Suppressor macrophage (primary cell): ENCODE measurements around the gene FUT3.

ENCODE experiments used
- DNase-seq, 4 experiments: peaks; one replicate each; pipeline ENCODE4 v3.0.0-alpha.2; 2020 to 2022

Gene FUT3

DNA sequence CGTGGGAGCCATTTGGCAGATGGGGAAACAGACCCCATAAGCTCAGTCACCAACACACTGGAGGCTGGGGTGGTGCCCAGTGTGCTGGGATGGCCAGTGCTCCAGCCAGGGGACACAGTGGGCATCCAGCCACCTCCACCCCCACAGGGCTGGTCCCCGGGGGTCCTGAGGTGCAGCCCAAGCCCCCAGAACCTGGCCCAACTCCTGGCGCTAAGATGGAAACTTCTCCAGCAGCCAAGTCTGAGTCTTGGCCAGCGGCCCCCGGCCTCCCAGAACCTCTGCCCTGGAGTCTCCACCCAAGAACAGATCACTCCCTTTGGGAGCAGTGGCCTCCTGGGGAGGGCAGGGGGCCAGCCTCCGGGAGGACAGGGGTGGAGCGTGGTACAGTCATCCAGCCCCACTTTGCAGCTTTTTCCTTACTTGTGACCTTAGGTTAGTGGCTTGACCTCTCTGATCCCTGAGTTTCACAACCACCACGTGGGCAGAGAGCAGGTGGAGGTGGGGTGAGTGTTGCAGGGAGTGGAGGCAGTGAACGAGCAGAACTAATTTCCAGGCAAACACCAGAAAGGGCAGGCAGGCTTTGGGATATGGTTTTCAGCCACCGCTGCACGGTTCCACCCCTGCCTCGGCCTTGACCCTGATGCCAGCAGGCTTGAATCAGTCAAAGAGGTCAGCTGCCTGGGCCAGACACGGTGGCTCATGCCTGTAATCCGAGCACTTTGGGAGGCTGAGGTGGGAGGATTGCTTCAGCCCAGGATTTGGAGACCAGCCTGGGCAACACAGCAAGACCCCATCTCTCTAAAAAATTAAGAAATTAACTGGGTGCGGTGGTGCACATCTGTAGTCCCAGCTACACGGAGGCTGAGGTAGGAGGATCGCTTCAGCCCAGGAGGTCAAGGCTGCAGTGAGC lies 50.6 kb downstream of the FUT3 start:
- no peak for DNase-seq

DNA sequence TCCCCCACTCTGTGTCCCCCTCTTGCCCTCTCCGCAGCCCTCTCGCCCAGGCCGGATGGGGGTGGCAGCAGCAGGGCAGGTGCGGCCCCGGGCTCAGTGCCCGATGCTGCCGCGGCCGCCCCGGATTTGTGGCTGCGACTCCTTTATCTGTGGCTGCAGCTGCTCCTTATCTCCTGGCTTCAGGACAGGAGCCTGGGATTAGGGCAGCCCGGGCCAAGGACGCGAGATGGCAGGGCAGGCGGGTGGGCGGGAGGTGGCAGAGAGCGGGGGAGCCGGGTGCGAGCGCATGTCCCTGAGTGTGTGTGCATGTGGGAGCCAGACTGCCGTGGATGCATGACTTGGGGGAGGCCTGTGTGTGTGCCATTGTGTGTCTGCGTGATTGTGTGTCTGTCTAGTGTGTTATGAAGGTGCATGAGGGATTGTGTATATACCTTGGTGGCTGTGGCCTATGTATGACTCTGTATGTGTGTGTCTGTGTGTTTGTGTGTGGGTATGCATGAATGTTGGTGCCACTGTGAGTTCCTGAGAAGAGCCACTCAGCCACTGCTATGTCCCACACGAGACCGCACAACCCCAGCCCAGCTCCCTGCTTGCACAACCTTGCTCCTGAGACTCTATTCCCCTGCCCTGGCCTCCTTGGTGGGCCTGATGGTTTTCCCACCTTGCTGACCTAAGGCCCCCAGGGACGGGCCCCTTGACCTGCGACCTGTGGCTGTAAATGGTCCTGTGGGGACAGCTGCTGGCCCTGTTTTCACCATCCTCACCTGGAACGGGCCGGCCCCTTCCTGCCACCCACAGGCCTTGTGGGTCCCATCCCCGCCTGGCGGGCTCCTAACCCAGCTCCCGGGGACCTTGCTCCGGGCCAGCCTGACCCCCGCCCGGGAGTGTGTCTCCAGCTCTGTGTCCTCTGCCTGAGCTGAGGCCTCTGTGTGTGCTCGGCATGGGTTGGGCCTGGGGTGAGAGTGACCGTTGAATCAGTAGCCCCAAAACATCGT lies 51.7 kb downstream of the FUT3 start:
- DNase-seq, result no peak

DNA sequence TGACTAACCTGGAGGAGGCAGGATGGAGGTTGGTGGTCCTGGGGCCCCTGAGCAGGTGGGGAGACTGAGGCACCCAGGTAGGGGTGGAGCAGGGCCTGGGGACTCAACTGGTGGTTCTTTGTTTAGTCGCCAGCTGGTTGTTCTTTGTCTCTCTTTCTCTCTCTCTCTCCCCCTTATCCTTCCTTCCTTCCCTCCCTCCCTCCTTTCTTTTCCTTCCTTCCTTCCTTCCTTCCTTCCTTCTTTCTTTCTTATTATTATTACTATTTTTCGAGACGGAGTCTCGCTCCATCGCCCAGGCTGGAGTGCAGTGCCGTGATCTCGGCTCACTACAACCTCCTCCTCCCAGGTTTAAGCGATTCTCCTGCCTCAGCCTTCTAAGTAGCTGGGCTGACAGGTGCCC lies 53.0 kb downstream of the FUT3 start:
- no peak for DNase-seq

DNA sequence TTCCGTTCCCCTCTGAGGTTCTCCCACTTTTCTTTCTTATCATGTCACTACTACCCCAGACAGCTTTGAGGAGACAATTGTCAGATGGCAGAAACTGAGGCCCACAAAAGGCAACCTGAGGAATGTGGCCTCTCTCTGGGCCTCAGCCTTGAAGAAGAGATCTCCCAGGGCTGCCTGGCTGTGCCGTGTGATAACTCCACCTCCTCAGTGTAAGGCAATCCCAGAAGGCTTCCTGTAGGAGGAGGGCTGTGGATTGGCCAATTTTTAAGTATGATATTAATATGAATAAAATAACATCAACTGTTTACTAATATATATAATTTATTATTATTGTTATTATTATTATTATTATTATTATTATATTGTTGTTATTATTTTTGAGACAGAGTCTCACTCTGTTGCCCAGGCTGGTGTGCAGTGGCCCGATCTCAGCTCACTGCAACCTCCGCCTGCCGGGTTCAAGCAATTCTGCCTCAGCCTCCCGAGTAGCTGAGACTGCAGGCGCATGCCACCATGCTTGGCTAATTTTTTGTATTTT lies 55.8 kb downstream of the FUT3 start:
- no peak for DNase-seq

DNA sequence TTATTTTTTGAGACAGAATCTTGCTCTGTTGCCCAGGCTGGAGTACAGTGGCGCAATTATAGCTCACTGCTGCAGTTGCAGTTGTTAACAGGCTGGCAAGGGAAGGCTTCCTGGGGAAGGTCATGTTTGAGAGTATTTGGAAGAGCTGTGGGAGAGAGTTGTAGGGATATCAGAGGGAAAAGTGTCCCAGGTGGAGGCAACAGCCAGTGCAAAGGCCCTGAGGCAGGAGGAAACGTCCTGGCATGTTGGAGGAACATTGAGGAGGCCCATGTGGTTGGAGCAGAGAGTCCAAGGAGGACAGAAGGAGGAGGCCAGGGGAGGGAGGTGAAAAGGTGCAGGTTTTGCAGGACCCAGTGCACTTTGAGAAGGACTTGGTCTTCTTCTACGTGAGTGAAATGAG lies 58.1 kb downstream of the FUT3 start:
- DNase-seq, result no peak
